Ascending aorta (tissue), 2 donors: ENCODE data around the gene TACR2. TPM values are rescaled to one million over a fixed set of nuclear protein-coding genes. Genes with fewer than 3 reads are reported as not detected.

Experiments
- DNase-seq, 2 donors: peaks; one replicate each; pipeline ENCODE4 v3.0.0-alpha.2; 2019; ENCODE audit warnings: low spot score in 2 of 2
- H3K27ac ChIP-seq, 2 donors: fragments of 200-600 bp; sonication (generic); one replicate each; pipeline ENCODE4 v1.5.1; 2016 to 2017; ENCODE audit warnings: mild to moderate bottlenecking in 1 of 2
- H3K27me3 ChIP-seq: fragments of 200-600 bp; sonication (generic); one replicate; pipeline ENCODE4 v1.5.1; 2017
- H3K36me3 ChIP-seq, 2 donors: fragments of 200-600 bp; sonication (generic); one replicate each; pipeline ENCODE4 v1.5.1; 2016
- H3K4me1 ChIP-seq, 2 donors: fragments of 200-600 bp; sonication (generic); one replicate each; pipeline ENCODE4 v1.5.1; 2016 to 2017; ENCODE audit warnings: mild to moderate bottlenecking in 1 of 2
- H3K4me3 ChIP-seq, 2 donors: fragments of 200-600 bp; sonication (generic); one replicate each; pipeline ENCODE4 v1.5.1; 2016 to 2017; ENCODE audit warnings: mild to moderate bottlenecking in 1 of 2
- H3K9me3 ChIP-seq, 2 donors: fragments of 200-600 bp; sonication (generic); one replicate each; pipeline ENCODE4 v1.5.1; 2016
- CTCF ChIP-seq, 3 experiments: fragments of 200-600 bp in 2 of 3; fragments of 450-650 bp in 1 of 3; sonication (generic) in 2 of 3; IDR thresholded peaks; one replicate each; pipeline ENCODE4 v1.5.1; 2016 to 2019; ENCODE audit warnings: antibody characterized with exemption in 3 of 3, mild to moderate bottlenecking in 1 of 3, moderate library complexity in 1 of 3
- intact Hi-C: fragments of 100-400 bp; cut with DNase I; formaldehyde crosslinking; loops from one replicate; pipeline ENCODE4 v1.15.1; 2023
- total RNA-seq: library from RNA; depleted of rRNA; stranded (reverse); fragments of >200 nt; gene quantifications from one replicate; pipeline ENCODE4 v1.1.0, GENCODE V29; 2016

TACR2 gene
- total RNA-seq, 1 donor from 2014 or later: not detected

DNA sequence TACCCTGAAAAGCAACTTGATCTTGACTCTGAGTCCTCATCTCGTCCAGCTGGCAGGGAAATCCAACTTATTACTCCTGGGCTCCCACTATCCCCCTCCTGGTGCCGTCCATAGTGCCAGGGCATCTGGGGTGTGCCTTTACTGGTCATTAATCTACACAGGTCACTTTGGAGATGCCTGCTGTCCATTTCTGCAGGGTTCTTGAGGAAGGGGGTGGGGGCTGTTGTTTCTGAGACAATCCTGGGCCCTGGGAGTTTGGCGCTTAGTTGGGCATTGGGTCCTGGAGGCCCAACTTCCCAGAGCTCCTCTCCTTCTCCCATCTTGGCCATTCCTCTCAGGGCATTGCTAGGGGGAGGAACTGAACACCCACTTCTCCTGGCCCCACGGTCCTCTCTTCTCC lies 6.0 kb upstream of the TACR2 start:
- Histone ChIP-seq H3K4me1 (no peaks in the 10 kb centered on the region), H3K9me3 (no peaks in the 10 kb centered on the region), H3K4me3 (no peak overlapping the region), H3K36me3 (no peaks in the 10 kb centered on the region), H3K27me3 (no peaks in the 10 kb centered on the region), H3K27ac (no peak overlapping the region)
- TF ChIP-seq CTCF (IDR thresholded peaks at IDR 0.05): no peak
- intact Hi-C loops: no loop called here
- DNase-seq: no peak

DNA sequence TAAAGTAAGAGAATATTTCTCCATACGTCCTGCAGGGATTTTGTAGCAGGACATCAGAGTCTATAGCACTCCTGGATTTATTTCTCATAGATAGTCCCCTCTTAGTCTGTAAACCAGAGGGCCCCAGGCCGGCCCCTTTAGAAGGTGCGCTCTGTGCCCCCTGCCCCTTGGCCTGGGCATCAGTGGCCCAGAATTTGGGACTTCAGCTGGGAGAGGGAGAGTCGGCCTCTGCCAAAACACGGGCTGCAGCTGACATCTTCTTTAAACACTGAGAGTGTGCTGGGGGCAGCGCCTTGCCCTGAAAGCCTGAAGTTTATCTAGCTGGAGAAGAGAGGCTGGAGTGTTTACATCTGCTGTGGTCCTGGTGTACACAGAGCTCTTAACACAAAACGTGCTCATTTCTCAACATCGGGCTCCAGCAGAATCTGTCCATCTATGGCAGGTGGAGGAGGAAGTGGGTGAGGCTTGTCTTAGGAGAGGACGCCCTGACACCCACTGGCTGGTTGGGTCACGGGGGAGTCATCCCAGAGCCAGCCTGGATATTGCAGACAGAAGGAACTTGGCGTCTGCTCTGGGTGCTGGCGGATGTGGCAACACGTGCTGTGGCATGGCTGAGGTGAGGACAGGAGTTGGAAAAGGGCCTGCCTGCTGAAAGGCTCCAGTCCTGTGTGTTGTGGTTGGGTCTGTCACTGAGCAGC lies 5.0 kb upstream of the TACR2 start:
- H3K27me3 ChIP-seq: no peaks in the 10 kb centered on the region
- no peak for DNase-seq
- H3K27ac ChIP-seq: no peak overlapping the region
- H3K36me3 ChIP-seq: no peaks in the 10 kb centered on the region
- no peak overlapping the region for H3K4me3 ChIP-seq
- no peak for TF ChIP-seq CTCF (IDR thresholded peaks at IDR 0.05)
- peaks cover 0 to 2% of the 10 kb centered on the region in 2 donors for H3K4me1 ChIP-seq
- H3K9me3 ChIP-seq: no peaks in the 10 kb centered on the region
- intact Hi-C loops: no loop called here

DNA sequence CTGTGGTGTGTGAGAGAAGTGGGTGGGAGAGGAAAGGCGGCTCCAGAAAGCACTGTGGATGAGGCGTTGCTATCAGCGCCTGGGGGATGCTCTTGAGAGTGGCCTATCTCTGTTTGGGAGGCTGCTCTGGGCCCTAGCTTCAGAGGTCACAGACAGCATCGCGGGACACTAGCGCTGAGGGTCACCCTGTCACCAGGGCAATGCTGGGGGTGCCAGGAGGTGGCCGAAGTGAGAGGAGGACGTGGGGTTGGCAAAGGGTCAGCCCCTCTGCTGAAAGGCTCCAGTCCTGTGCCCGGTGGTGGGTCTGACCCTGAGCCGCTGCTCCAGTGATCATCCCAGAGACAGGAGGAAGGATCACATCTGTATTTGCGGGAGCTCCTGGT lies 3.0 kb upstream of the TACR2 start:
- no peaks in the 10 kb centered on the region for H3K27me3 ChIP-seq
- H3K4me1 ChIP-seq: peaks cover 0 to 2% of the 10 kb centered on the region in 2 donors
- H3K4me3 ChIP-seq: no peak overlapping the region
- no peak overlapping the region for H3K27ac ChIP-seq
- no peak for DNase-seq
- H3K9me3 ChIP-seq: no peaks in the 10 kb centered on the region
- intact Hi-C loops: no loop called here
- TF ChIP-seq CTCF (IDR thresholded peaks at IDR 0.05): no peak
- H3K36me3 ChIP-seq: no peaks in the 10 kb centered on the region

DNA sequence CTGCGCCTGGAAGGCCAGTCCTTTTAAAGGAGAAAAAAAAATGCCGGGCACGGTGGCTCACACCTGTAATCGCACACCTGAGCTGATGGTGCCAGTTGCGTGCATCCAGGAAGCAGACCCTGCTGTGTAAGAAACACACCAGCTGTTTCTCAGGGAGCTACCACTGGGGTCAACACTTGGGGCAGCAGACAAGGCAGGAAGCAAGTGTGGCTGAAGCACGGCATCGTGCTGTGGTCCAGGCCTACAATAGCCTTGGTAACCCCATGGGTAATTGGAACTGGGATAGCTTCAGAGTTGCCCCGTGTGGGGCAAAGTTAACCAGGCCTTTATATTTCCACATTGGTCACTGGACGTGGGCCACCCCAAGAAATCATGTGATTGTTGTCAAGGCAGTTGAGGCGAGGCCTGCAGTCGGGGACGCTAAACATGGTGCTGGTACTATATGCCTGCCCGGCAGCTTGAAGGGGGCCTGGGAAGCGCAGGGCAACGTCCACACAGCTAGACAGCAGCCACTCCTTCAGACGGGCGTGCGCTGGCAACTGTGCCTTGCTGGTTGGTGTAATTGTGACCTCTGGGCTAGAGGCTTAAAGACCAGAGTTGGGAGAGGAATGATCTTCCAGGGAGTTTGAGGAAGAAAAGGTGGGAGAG lies 2.5 kb upstream of the TACR2 start:
- Histone ChIP-seq H3K9me3 (no peaks in the 10 kb centered on the region), H3K27ac (no peak overlapping the region), H3K27me3 (no peaks in the 10 kb centered on the region), H3K36me3 (no peaks in the 10 kb centered on the region), H3K4me1 (peaks cover 0 to 2% of the 10 kb centered on the region in 2 donors), H3K4me3 (no peak overlapping the region)
- no peak for TF ChIP-seq CTCF (IDR thresholded peaks at IDR 0.05)
- DNase-seq: no peak
- intact Hi-C loops: no loop called here

DNA sequence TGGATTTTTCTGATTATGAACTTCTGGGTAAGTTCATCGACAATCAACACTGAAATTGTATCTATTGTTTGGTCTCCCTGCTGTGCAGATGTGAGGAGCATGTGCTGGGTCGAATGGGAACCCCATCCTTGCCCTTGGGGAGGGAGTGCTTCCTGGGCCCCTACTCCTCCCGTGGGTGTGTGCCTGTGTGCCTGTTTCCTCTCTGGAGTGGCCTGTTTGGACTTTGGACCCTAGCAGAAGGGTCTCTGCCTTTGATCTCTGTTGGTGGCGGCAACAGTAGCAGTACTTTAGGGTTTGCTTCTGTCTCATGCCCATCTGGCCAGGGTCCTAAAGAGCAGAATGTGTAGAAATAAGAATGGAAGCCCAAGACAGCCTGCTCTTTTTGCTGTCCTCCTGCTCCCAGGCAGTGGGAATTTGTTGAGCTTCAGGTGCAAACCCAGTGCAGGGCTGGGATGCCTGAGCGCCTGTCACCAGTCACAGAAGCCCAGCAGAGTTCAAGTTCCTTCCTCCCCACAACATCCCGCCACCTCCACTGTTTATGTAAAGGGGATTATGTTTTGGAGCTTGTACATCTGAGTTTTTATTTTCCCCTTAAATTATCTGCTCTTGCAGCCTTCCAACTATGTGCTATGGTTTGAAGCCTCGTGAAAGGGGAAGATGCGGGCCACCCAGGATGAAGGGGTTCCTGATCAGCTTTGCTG lies 1.5 kb upstream of the TACR2 start:
- intact Hi-C loops: no loop called here
- no peaks in the 10 kb centered on the region for H3K36me3 ChIP-seq
- no peak for DNase-seq
- peaks cover 0 to 2% of the 10 kb centered on the region in 2 donors for H3K4me1 ChIP-seq
- TF ChIP-seq CTCF (IDR thresholded peaks at IDR 0.05): no peak
- H3K27ac ChIP-seq: no peak overlapping the region
- no peaks in the 10 kb centered on the region for H3K9me3 ChIP-seq
- H3K27me3 ChIP-seq: no peaks in the 10 kb centered on the region
- no peak overlapping the region for H3K4me3 ChIP-seq
